IMR-90 (cell line): ENCODE results near the gene GCK. TPM values are rescaled to one million over a fixed set of nuclear protein-coding genes. Genes with fewer than 3 reads are reported as not detected.

Experiments
- ATAC-seq: fragments of 200-7000 bp; cut with Tn5 transposase; 2 replicates; pipeline ENCODE4 v1.9.1; 2020; ENCODE audit warnings: low read depth, mild to moderate bottlenecking, moderate library complexity
- BruUV-seq: library from RNA; stranded (reverse); fragments of 400-500 nt; replicated peaks from 2 replicates; lab custom pipeline; 2021; lab: Mats Ljungman, UMichigan
- CTCF ChIA-PET: fragments of 300-600 bp; formaldehyde crosslinking; extraction: SDS; loops from one replicate; lab custom pipeline; 2021; ENCODE audit warnings: antibody characterized with exemption; lab: Yijun Ruan, JAX
- POLR2A ChIA-PET: fragments of 300-600 bp; sonication (Branson Sonifier 250); formaldehyde crosslinking; loops from one replicate; lab custom pipeline; 2022; ENCODE audit warnings: antibody characterized with exemption; ENCODE audit not compliant: unreplicated experiment; lab: Charles Lee
- DNase-seq: peaks from one replicate; pipeline ENCODE4 v3.0.0; 2013
- H2AFZ ChIP-seq: replicated peaks from 2 replicates; pipeline ENCODE3; 2013; ENCODE audit warnings: low read length, mild to moderate bottlenecking; ENCODE audit not compliant: poor library complexity
- H2AK5ac ChIP-seq: 2 replicates; pipeline ENCODE4 v1.6.1; 2013; ENCODE audit warnings: low read depth, low read length, inconsistent platforms
- H2AK9ac ChIP-seq: replicated peaks from 2 replicates; pipeline ENCODE3; 2013; ENCODE audit warnings: mild to moderate bottlenecking, low read depth, low read length, moderate library complexity; ENCODE audit not compliant: poor library complexity
- H2BK120ac ChIP-seq: 2 replicates; pipeline ENCODE4 v1.6.1; 2013; ENCODE audit warnings: low read depth, low read length, inconsistent platforms
- H2BK15ac ChIP-seq: 3 replicates; pipeline ENCODE4 v1.6.1; 2013; ENCODE audit warnings: low read depth, low read length, inconsistent platforms
- H2BK20ac ChIP-seq: 2 replicates; pipeline ENCODE4 v1.6.1; 2013; ENCODE audit warnings: low read depth, mild to moderate bottlenecking, inconsistent platforms, low read length, moderate library complexity
- H2BK5ac ChIP-seq: 2 replicates; pipeline ENCODE4 v1.6.1; 2013; ENCODE audit warnings: mild to moderate bottlenecking, low read depth, low read length, inconsistent platforms; ENCODE audit not compliant: poor library complexity, severe bottlenecking
- H3K14ac ChIP-seq: replicated peaks from 2 replicates; pipeline ENCODE4 v1.6.1; 2013; ENCODE audit warnings: low read depth, low read length, inconsistent platforms
- H3K18ac ChIP-seq: 2 replicates; pipeline ENCODE4 v1.6.1; 2013; ENCODE audit warnings: low read depth, low read length, control low read depth
- H3K23ac ChIP-seq: 2 replicates; pipeline ENCODE4 v1.6.1; 2013; ENCODE audit warnings: low read depth, low read length, inconsistent platforms
- H3K27ac ChIP-seq: 2 replicates; pipeline ENCODE4 v1.5.1; 2013; ENCODE audit warnings: mild to moderate bottlenecking, control low read depth, low read length; ENCODE audit not compliant: insufficient read depth
- H3K27me3 ChIP-seq: 2 replicates; pipeline ENCODE4 v1.6.1; 2013; ENCODE audit warnings: low read length; ENCODE audit not compliant: control insufficient read depth, insufficient read depth
- H3K36me3 ChIP-seq: 2 replicates; pipeline ENCODE4 v1.6.1; 2013; ENCODE audit warnings: low read length, mixed read lengths; ENCODE audit not compliant: control insufficient read depth, insufficient read depth
- H3K4ac ChIP-seq: 2 replicates; pipeline ENCODE4 v1.6.1; 2013; ENCODE audit warnings: low read depth, low read length, inconsistent platforms
- H3K4me1 ChIP-seq: 2 replicates; pipeline ENCODE4 v1.6.1; 2013; ENCODE audit warnings: low read length, mixed read lengths; ENCODE audit not compliant: control insufficient read depth, insufficient read depth
- H3K4me2 ChIP-seq: 2 replicates; pipeline ENCODE4 v1.6.1; 2013; ENCODE audit warnings: low read depth, mild to moderate bottlenecking, control low read depth, low read length, moderate library complexity
- H3K4me3 ChIP-seq: 2 replicates; pipeline ENCODE4 v1.5.1; 2013; ENCODE audit warnings: low read depth, mild to moderate bottlenecking, control low read depth, low read length, moderate library complexity; ENCODE audit not compliant: insufficient read depth
- H3K56ac ChIP-seq: 2 replicates; pipeline ENCODE4 v1.6.1; 2013; ENCODE audit warnings: low read length, inconsistent platforms; ENCODE audit not compliant: insufficient read depth; ENCODE audit errors: extremely low read depth
- H3K79me1 ChIP-seq, 2 experiments: 2 replicates each; pipeline ENCODE4 v1.6.1; 2013; ENCODE audit warnings: low read length in 2 of 2, inconsistent platforms in 1 of 2, low read depth in 1 of 2
- H3K9ac ChIP-seq: 2 replicates; pipeline ENCODE4 v1.6.1; 2013; ENCODE audit warnings: low read depth, low read length, control low read depth
- H3K9me1 ChIP-seq: 2 replicates; pipeline ENCODE4 v1.6.1; 2013; ENCODE audit warnings: low read length, inconsistent platforms; ENCODE audit not compliant: insufficient read depth
- H3K9me3 ChIP-seq: 2 replicates; pipeline ENCODE4 v1.6.1; 2013; ENCODE audit warnings: low read length; ENCODE audit not compliant: control insufficient read depth, insufficient read depth
- H4K20me1 ChIP-seq: 2 replicates; pipeline ENCODE4 v1.6.1; 2013; ENCODE audit warnings: low read length, inconsistent platforms; ENCODE audit not compliant: insufficient read depth
- H4K5ac ChIP-seq: 2 replicates; pipeline ENCODE4 v1.6.1; 2013; ENCODE audit warnings: mild to moderate bottlenecking, low read depth, low read length, control low read depth
- H4K8ac ChIP-seq, 2 experiments: 2 replicates each; pipeline ENCODE4 v1.6.1; 2013; ENCODE audit warnings: low read depth in 2 of 2, low read length in 2 of 2, control low read depth in 1 of 2, inconsistent platforms in 1 of 2
- H4K91ac ChIP-seq: 2 replicates; pipeline ENCODE4 v1.6.1; 2013; ENCODE audit warnings: low read depth, low read length, inconsistent platforms; ENCODE audit not compliant: insufficient read depth
- BHLHE40 ChIP-seq: fragments of 150-350 bp; IDR thresholded peaks from 2 replicates; pipeline ENCODE4 v1.6.1; 2016; ENCODE audit warnings: mild to moderate bottlenecking, low read depth, low read length
- CEBPB ChIP-seq: IDR thresholded peaks from 2 replicates; pipeline ENCODE4 v1.6.1; 2012; ENCODE audit warnings: low read depth, low read length, improper control_type of control experiment
- CHD1 ChIP-seq: IDR thresholded peaks from 2 replicates; pipeline ENCODE4 v1.6.1; 2012; ENCODE audit warnings: low read depth, low read length, improper control_type of control experiment
- FOS ChIP-seq: fragments of 150-350 bp; IDR thresholded peaks from 2 replicates; pipeline ENCODE4 v1.6.1; 2016; ENCODE audit warnings: low read depth, low read length
- MAZ ChIP-seq: IDR thresholded peaks from 2 replicates; pipeline ENCODE4 v1.6.1; 2012; ENCODE audit warnings: low read depth, mild to moderate bottlenecking, low read length, improper control_type of control experiment, moderate library complexity, borderline replicate concordance
- MXI1 ChIP-seq: IDR thresholded peaks from 2 replicates; pipeline ENCODE4 v1.6.1; 2012; ENCODE audit warnings: low read depth, mild to moderate bottlenecking, low read length, moderate library complexity, borderline replicate concordance
- NFE2L2 ChIP-seq: fragments of 150-350 bp; IDR thresholded peaks from 2 replicates; pipeline ENCODE4 v1.6.1; 2016; ENCODE audit warnings: low read depth, mild to moderate bottlenecking, low read length
- POLR2A ChIP-seq: IDR thresholded peaks from 2 replicates; pipeline ENCODE4 v1.6.1; 2012; ENCODE audit warnings: mild to moderate bottlenecking, low read depth, low read length
- RAD21 ChIP-seq: IDR thresholded peaks from 2 replicates; pipeline ENCODE4 v1.6.1; 2012; ENCODE audit warnings: low read length, improper control_type of control experiment
- RCOR1 ChIP-seq: IDR thresholded peaks from 2 replicates; pipeline ENCODE4 v1.6.1; 2012; ENCODE audit warnings: mild to moderate bottlenecking, low read length, improper control_type of control experiment; ENCODE audit not compliant: insufficient replicate concordance
- RFX5 ChIP-seq: IDR thresholded peaks from 2 replicates; pipeline ENCODE4 v1.8.0; 2012; ENCODE audit warnings: low read depth, mild to moderate bottlenecking, low read length, moderate library complexity
- SMC3 ChIP-seq: fragments of 150-350 bp; IDR thresholded peaks from 2 replicates; pipeline ENCODE4 v1.6.1; 2016; ENCODE audit warnings: low read depth, mild to moderate bottlenecking, antibody characterized with exemption, low read length, moderate library complexity
- USF2 ChIP-seq: fragments of 150-350 bp; IDR thresholded peaks from 2 replicates; pipeline ENCODE4 v1.6.1; 2017; ENCODE audit warnings: mild to moderate bottlenecking, antibody characterized with exemption, low read length, low read depth
- WGBS, 2 experiments: methylation state at CpG; one replicate each; pipeline versions ENCODE4 v1.1.5 to v1.1.7; 2013; ENCODE audit warnings: missing lambda C conversion rate in 2 of 2; ENCODE audit not compliant: insufficient read length in 1 of 2; ENCODE audit errors: extremely low coverage in 2 of 2; 5-methylcytosine and 5-hydroxymethylcytosine counted together
- dilution Hi-C: fragments of 300-500 bp; cut with HindIII; formaldehyde crosslinking; loops from one replicate; pipeline ENCODE4 v1.14.3; 2018; ENCODE audit warnings: low sequenced_read_pairs; ENCODE audit not compliant: unreplicated experiment
- in situ Hi-C: fragments of 300-500 bp; cut with MboI; formaldehyde crosslinking; loops from 3 replicates; pipeline ENCODE4 v1.14.3; 2019; ENCODE audit warnings: low sequenced_read_pairs, inconsistent platforms, mixed read lengths
- intact Hi-C: fragments of 100-400 bp; cut with micrococcal nuclease; formaldehyde crosslinking; loops from 2 replicates; pipeline ENCODE4 v1.10.0; 2022
- polyA plus RNA-seq, 3 experiments: library from polyadenylated mRNA; depleted of rRNA; stranded (reverse); fragments of >200 nt; gene quantifications; 2 replicates each; pipeline ENCODE4 v1.2.3, GENCODE V29; 2012; ENCODE audit warnings: low replicate concordance in 1 of 3
- total RNA-seq: library from RNA; depleted of rRNA; stranded (reverse); fragments of >200 nt; gene quantifications from 2 replicates; pipeline ENCODE4 v1.2.3, GENCODE V29; 2012
- TF ChIP-seq, protein P1 (sequence below): fragments of 150-350 bp; IDR thresholded peaks from 2 replicates; pipeline ENCODE4 v1.6.1; 2016; ENCODE audit warnings: low read depth, mild to moderate bottlenecking, low read length, moderate library complexity, borderline replicate concordance
- TF ChIP-seq, protein P2 (sequence below): conservative IDR thresholded peaks from 2 replicates; pipeline ENCODE4 v1.5.1; 2012; ENCODE audit warnings: mild to moderate bottlenecking, low read depth, low read length, improper control_type of control experiment

The GCK gene
- total and polyA plus RNA-seq, 2 of the 4 experiments (the other 2 are of a cell fraction), result 0.14 to 0.18 TPM

GRCh38 chr7:44121761-44122420 is 67.3 kb downstream of the GCK start:
- Histone ChIP-seq H3K4ac (no peak overlapping the region), H3K56ac (no peak overlapping the region), H2AFZ (no peak overlapping the region), H2BK20ac (no peak overlapping the region), H2AK5ac (peak overlapping the region; percentile 32; the same call in 1 of the 2 replicates), H3K4me1 (peaks cover 6% of the 10 kb centered on the region), H3K4me3 (no peak overlapping the region), H3K79me1 (peaks cover 17 to 52% of the 10 kb centered on the region in 2 experiments), H4K91ac (no peak overlapping the region), H4K5ac (no peak overlapping the region), H3K36me3 (peaks cover 30% of the 10 kb centered on the region), H2BK5ac (no peak overlapping the region), H3K27ac (no peak overlapping the region), H2BK120ac (no peak overlapping the region), H3K9ac (no peak overlapping the region), H3K9me1 (peaks cover 16% of the 10 kb centered on the region), H3K9me3 (no peaks in the 10 kb centered on the region), H3K18ac (no peak overlapping the region), H3K14ac (0 out of 2 replicates have a peak overlapping the region, but pooled peaks have one; percentile 23), H4K20me1 (no peaks in the 10 kb centered on the region; the same call in 1 of the 2 replicates), H2BK15ac (no peak overlapping the region), H2AK9ac (peak overlapping the region; percentile 62), H4K8ac (peak overlapping the region in 1 of 2 experiments; percentile 47; a peak in 1 of 4 replicates), H3K23ac (no peak overlapping the region; the same call in 1 of the 2 replicates), H3K27me3 (no peaks in the 10 kb centered on the region), H3K4me2 (no peak overlapping the region)
- ATAC-seq, result no peak
- DNase-seq, result no peak
- WGBS, 2 experiments, result 95% methylated on average over 7 of the region's 12 CpGs; no CpG with 5 or more reads in 1 of the 2 experiments
- POLR2A ChIA-PET, result no interaction called here
- CTCF ChIA-PET, result no interaction called here
- BruUV-seq, result no TSS peak
- in situ Hi-C loops (loop anchor here (10.0 kb wide), 1 partner anchor 73 kb away; no protein-coding TSS in a partner anchor), intact Hi-C loops (loop anchor here (2.0 kb wide), 1 partner anchor 39 kb away; the partner anchor contains the start of gene POLM), dilution Hi-C loops (no loop called here)
- TF ChIP-seq, protein P1, sequence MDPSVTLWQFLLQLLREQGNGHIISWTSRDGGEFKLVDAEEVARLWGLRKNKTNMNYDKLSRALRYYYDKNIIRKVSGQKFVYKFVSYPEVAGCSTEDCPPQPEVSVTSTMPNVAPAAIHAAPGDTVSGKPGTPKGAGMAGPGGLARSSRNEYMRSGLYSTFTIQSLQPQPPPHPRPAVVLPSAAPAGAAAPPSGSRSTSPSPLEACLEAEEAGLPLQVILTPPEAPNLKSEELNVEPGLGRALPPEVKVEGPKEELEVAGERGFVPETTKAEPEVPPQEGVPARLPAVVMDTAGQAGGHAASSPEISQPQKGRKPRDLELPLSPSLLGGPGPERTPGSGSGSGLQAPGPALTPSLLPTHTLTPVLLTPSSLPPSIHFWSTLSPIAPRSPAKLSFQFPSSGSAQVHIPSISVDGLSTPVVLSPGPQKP, result no peak
- TF ChIP-seq MXI1 (no peak), RFX5 (no peak), NFE2L2 (no peak), RCOR1 (no peak), MAZ (no peak), CEBPB (no peak), RAD21 (no peak), BHLHE40 (no peak), SMC3 (no peak), CHD1 (no peak), USF2 (no peak), POLR2A (no peak), FOS (no peak)
- TF ChIP-seq, protein P2, sequence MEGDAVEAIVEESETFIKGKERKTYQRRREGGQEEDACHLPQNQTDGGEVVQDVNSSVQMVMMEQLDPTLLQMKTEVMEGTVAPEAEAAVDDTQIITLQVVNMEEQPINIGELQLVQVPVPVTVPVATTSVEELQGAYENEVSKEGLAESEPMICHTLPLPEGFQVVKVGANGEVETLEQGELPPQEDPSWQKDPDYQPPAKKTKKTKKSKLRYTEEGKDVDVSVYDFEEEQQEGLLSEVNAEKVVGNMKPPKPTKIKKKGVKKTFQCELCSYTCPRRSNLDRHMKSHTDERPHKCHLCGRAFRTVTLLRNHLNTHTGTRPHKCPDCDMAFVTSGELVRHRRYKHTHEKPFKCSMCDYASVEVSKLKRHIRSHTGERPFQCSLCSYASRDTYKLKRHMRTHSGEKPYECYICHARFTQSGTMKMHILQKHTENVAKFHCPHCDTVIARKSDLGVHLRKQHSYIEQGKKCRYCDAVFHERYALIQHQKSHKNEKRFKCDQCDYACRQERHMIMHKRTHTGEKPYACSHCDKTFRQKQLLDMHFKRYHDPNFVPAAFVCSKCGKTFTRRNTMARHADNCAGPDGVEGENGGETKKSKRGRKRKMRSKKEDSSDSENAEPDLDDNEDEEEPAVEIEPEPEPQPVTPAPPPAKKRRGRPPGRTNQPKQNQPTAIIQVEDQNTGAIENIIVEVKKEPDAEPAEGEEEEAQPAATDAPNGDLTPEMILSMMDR, result no peak
